DND-41 (cell line): ENCODE results near the gene ATP2A3.

ENCODE experiments used
- ATAC-seq: fragments of 200-7000 bp; cut with Tn5 transposase; 3 replicates; pipeline ENCODE4 v1.9.1; 2021; ENCODE audit warnings: low read depth; ENCODE audit not compliant: insufficient read depth
- DNase-seq: peaks from one replicate; pipeline ENCODE4 v3.0.0-alpha.2; 2020
- H2AFZ ChIP-seq: 2 replicates; pipeline ENCODE4 v1.6.0; 2012; ENCODE audit warnings: low read depth, low read length
- H3K27ac ChIP-seq: 2 replicates; pipeline ENCODE4 v1.5.1; 2012; ENCODE audit warnings: low read length, inconsistent platforms
- H3K27me3 ChIP-seq: fragments of 200-600 bp; sonication (generic); 2 replicates; pipeline ENCODE4 v1.6.0; 2012; ENCODE audit warnings: low read length, mild to moderate bottlenecking, inconsistent platforms; ENCODE audit not compliant: insufficient read depth, poor library complexity
- H3K36me3 ChIP-seq: 2 replicates; pipeline ENCODE4 v1.5.1; 2012; ENCODE audit warnings: low read length, inconsistent platforms; ENCODE audit not compliant: insufficient read depth
- H3K4me1 ChIP-seq: 2 replicates; pipeline ENCODE4 v1.5.1; 2012; ENCODE audit warnings: mild to moderate bottlenecking, low read length; ENCODE audit not compliant: insufficient read depth
- H3K4me2 ChIP-seq: 2 replicates; pipeline ENCODE4 v1.6.0; 2012; ENCODE audit warnings: mild to moderate bottlenecking, moderate library complexity, low read length, inconsistent platforms; ENCODE audit not compliant: insufficient read depth
- H3K4me3 ChIP-seq, 2 experiments: fragments of 200-600 bp in 1 of 2; shearing (Covaris generic) in 1 of 2; 2 replicates each; pipeline ENCODE4 v1.5.1; 2012 to 2016; ENCODE audit warnings: inconsistent platforms in 2 of 2, low read length in 2 of 2, mild to moderate bottlenecking in 2 of 2, low read depth in 1 of 2, moderate library complexity in 1 of 2
- H3K79me2 ChIP-seq: 2 replicates; pipeline ENCODE4 v1.6.0; 2012; ENCODE audit warnings: low read length, inconsistent platforms; ENCODE audit not compliant: insufficient read depth
- H3K9ac ChIP-seq: 2 replicates; pipeline ENCODE4 v1.6.0; 2012; ENCODE audit warnings: low read depth, mild to moderate bottlenecking, inconsistent platforms, low read length, moderate library complexity
- H3K9me3 ChIP-seq: 2 replicates; pipeline ENCODE4 v1.5.1; 2012; ENCODE audit warnings: low read length, moderate library complexity, mild to moderate bottlenecking, inconsistent platforms; ENCODE audit not compliant: insufficient read depth, severe bottlenecking
- H4K20me1 ChIP-seq: 2 replicates; pipeline ENCODE4 v1.6.0; 2012; ENCODE audit warnings: low read length; ENCODE audit not compliant: insufficient read depth
- EZH2 ChIP-seq: IDR thresholded peaks from 3 replicates; pipeline ENCODE4 v1.6.1; 2012; ENCODE audit warnings: borderline replicate concordance, low read depth, mild to moderate bottlenecking, moderate library complexity, low read length, inconsistent platforms; ENCODE audit not compliant: severe bottlenecking
- TF ChIP-seq, protein P1 (sequence below): IDR thresholded peaks from 2 replicates; pipeline ENCODE4 v1.5.1; 2012; ENCODE audit warnings: borderline replicate concordance, low read length, moderate library complexity, mild to moderate bottlenecking; ENCODE audit not compliant: poor library complexity, severe bottlenecking; ENCODE audit errors: extremely low read depth

The ATP2A3 gene

DNA sequence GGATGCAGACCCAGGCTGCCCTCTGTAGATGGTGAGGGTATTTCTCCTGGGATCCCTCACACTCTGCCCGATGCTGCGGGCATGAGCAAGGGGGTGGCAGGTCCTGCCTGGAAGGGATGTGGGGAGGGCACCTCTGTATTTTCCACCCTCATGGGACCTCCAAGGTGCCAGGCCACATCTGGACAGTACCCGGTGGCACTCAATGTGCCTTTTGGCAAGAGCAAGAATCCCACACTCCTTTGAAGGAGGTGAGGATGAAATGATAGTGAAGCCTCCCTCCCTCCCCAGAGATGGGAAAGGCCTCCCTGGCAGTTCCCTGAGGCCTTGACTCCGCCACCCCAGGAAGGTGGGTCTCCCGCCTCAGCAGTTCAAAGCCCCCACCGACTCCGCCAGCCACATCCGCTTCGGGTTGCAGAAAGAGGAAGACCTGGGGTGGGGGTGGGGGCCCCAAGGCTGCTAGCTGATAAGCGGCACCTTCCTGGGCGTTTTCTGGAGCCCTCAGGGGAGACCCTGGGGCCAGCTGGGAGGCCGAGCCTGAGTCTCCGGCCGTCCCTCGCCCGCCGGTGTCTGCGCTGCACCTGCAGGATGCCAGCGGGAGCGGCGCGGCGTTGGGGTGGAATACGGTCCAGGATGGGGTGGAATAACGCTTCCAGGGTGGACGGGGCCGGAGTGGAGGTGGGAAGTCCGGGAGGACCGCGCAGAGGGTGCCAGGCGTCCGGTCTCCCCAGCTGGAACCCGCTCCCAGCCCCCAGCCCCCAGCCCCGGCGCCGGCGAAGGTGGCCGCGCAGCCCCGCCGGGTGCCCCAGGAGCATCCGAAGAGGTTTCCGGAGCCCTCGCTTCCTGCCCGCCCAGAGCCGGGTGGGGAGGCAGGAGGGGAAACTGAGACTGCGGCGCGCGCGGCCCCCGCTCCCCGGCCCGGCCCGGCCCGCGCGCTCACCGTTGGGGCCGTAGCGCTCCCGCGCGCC lies 718 bp downstream of the ATP2A3 start:
- Histone ChIP-seq H3K79me2 (peaks cover 54% of the 10 kb centered on the region), H4K20me1 (peaks cover 35% of the 10 kb centered on the region), H3K4me1 (peaks cover 55% of the 10 kb centered on the region), H3K9ac (peak overlapping the region; percentile 83), H3K27ac (peak overlapping the region; percentile 99), H3K4me3 (peak overlapping the region; percentile 66 to 90), H3K4me2 (peak overlapping the region; percentile 91), H3K27me3 (no peaks in the 10 kb centered on the region), H2AFZ (peak overlapping the region; percentile 51), H3K9me3 (no peaks in the 10 kb centered on the region), H3K36me3 (peaks cover 28% of the 10 kb centered on the region)
- DNase-seq (peak; percentile 97), ATAC-seq (peak; percentile 53)
- TF ChIP-seq, protein P1, sequence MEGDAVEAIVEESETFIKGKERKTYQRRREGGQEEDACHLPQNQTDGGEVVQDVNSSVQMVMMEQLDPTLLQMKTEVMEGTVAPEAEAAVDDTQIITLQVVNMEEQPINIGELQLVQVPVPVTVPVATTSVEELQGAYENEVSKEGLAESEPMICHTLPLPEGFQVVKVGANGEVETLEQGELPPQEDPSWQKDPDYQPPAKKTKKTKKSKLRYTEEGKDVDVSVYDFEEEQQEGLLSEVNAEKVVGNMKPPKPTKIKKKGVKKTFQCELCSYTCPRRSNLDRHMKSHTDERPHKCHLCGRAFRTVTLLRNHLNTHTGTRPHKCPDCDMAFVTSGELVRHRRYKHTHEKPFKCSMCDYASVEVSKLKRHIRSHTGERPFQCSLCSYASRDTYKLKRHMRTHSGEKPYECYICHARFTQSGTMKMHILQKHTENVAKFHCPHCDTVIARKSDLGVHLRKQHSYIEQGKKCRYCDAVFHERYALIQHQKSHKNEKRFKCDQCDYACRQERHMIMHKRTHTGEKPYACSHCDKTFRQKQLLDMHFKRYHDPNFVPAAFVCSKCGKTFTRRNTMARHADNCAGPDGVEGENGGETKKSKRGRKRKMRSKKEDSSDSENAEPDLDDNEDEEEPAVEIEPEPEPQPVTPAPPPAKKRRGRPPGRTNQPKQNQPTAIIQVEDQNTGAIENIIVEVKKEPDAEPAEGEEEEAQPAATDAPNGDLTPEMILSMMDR: peak; percentile 5
- no peak for TF ChIP-seq EZH2

DNA sequence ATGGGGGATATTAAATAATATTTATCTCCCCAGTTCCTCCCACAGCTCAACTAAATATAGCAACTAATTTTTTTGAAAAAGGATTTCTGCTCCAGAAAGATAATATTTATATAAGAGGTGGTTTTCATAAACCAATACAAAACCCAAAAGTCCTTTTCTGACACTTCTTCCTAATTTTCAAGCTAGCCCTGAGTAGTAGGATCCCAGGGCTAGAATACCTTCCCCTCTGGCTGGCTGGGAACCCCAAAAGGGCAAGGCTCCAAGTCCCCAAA lies 1.3 kb downstream of the ATP2A3 start:
- peak overlapping the region; percentile 83 for H3K9ac ChIP-seq
- H3K27ac ChIP-seq: peak overlapping the region; percentile 99
- H3K9me3 ChIP-seq: no peaks in the 10 kb centered on the region
- peak overlapping the region; percentile 91 for H3K4me2 ChIP-seq
- peaks cover 60% of the 10 kb centered on the region for H3K79me2 ChIP-seq
- no peak overlapping the region for H2AFZ ChIP-seq
- peaks cover 34% of the 10 kb centered on the region for H3K36me3 ChIP-seq
- H3K27me3 ChIP-seq: no peaks in the 10 kb centered on the region
- peak overlapping the region; percentile 66 to 90 for H3K4me3 ChIP-seq
- H4K20me1 ChIP-seq: peaks cover 40% of the 10 kb centered on the region
- ATAC-seq (no peak), DNase-seq (no peak)
- peaks cover 55% of the 10 kb centered on the region for H3K4me1 ChIP-seq
- TF ChIP-seq EZH2: no peak
- TF ChIP-seq, protein P1: no peak

DNA sequence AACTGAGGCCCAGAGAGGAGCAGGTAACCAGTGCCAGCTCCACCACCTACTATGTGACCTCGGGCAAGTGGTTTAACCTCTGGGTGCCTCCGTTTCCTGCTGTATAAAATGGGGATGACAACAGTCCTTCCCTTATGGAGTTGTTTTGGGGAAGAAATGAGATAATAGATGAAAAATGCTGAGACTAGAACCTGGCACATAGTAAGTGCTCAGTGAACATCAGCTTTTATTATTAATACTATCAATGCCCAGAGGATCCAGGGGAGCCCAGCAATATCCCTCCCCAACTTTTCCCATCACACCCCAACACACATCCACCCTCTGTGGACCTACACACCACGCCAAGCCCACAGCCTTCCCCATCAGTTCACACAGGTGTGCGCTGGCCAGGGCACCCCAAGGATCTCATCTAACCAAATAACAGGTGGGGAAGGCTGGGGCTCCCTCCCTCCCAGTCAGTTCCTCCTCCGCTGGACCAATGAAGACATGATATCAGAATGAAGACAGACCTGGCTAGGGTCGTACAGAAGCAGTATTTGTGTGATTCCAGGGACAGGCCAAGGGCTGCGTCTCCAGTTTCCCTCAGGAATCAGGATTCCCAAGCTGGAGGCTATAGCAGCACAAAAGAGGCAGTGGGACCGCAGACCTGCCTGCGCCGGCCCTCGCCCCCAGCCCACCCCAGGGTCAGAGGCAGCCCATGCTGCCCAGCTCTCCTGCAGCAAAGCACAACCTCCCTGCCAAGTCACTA lies 1.8 kb downstream of the ATP2A3 start:
- Histone ChIP-seq H3K27me3 (no peaks in the 10 kb centered on the region), H3K4me2 (peak overlapping the region; percentile 91), H2AFZ (no peak overlapping the region), H4K20me1 (peaks cover 46% of the 10 kb centered on the region), H3K36me3 (peaks cover 39% of the 10 kb centered on the region), H3K27ac (peak overlapping the region; percentile 99), H3K4me1 (peaks cover 60% of the 10 kb centered on the region), H3K9ac (peak overlapping the region; percentile 83), H3K79me2 (peaks cover 65% of the 10 kb centered on the region), H3K9me3 (no peaks in the 10 kb centered on the region), H3K4me3 (peak overlapping the region; percentile 66 to 90; a peak in 3 of 4 replicates)
- TF ChIP-seq, protein P1: no peak
- TF ChIP-seq EZH2: no peak
- DNase-seq: peak; percentile 40
- no peak for ATAC-seq
